ENCODE data around the gene PCGF3.
"Not testable (repeated sequence)": the region's sequence is repeated elsewhere in the genome, so short reads cannot be mapped to it uniquely, and the experiment has no call there.

PCGF3 gene

DNA sequence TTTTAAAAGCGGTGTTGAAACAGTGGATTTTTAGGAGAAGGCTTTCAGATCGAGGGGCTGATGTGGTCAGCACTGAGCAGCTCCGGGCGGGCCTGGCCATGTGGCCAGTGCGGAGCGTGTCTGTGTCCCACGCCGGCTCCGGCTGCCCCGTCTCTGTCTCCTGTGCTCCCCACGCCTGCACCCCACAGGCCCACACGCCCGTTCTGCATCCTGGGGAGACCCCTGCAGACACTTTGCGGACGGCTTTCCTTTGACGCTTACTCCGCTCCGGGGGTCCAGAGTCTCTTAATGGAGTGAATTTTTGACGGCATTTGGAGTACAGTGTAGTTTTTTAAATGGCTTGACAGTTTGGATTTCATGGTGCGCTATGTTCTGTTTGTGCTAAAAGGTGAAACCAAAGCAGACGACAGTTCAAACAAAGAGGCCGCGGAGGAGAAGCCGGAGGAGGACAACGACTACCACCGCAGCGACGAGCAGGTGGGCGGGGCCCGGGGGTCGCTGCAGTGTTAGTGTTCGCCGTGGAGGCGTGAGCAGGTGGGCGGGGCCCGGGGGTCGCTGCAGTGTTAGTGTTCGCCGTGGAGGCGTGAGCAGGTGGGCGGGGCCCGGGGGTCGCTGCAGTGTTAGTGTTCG, 38.7 kb downstream of the PCGF3 start:
- peaks cover 14% of the 10 kb centered on the region for H3K36me3 ChIP-seq (ENCODE audit: control insufficient read depth, insufficient read depth, low read length)
- WGBS (ENCODE audit: insufficient coverage, insufficient read length), result no CpG with 5 or more reads among the region's 44 CpGs

DNA sequence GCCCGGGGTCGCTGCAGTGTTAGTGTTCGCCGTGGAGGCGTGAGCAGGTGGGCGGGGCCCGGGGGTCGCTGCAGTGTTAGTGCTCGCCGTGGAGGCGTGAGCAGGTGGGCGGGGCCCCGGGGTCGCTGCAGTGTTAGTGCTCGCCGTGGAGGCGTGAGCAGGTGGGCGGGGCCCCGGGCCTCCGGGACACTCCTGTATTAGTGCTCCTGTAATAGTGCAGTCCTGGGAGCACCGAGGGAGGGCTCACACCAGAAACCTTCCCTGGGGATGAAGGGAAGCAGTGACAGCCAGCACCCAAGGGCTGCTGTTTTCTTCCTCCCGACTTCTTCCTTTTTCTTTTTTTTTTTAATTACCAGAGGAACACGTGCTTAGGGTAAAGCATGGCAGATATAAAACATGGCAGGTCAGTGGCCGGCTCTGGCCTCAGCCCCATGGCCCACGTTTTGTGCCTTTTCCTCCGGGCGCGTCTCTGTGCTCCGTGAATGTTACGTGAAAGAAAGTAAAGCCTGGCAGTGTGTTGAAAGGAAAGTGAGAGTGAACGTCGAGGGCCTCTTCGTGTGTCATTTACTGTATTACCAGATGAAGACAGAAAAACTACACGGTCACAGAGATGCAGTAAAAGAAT, 42.0 kb downstream of the PCGF3 start:
- no peaks in the 10 kb centered on the region for H3K4me1 ChIP-seq (ENCODE audit: control insufficient read depth, insufficient read depth, low read length)
- H3K27me3 ChIP-seq (ENCODE audit: control insufficient read depth, insufficient read depth, low read length), result no peaks in the 10 kb centered on the region
- no peaks in the 10 kb centered on the region for H3K9me3 ChIP-seq (ENCODE audit: control insufficient read depth, insufficient read depth, low read length)
- H3K36me3 ChIP-seq (ENCODE audit: control insufficient read depth, insufficient read depth, low read length), result peaks cover 14% of the 10 kb centered on the region
- no peak overlapping the region for H3K27ac ChIP-seq (ENCODE audit: low read length)
- H3K4me3 ChIP-seq (ENCODE audit: low read length), result no peak overlapping the region
- WGBS (ENCODE audit: insufficient coverage, insufficient read length), result no CpG with 5 or more reads among the region's 34 CpGs
- DNase-seq (ENCODE audit: low read depth, low spot score), result no peak

More for the DNA sequence above, 38.7 kb downstream of the PCGF3 start:
- Histone ChIP-seq H3K27ac (ENCODE audit: low read length) (no peak overlapping the region), H3K9me3 (ENCODE audit: control insufficient read depth, insufficient read depth, low read length) (no peaks in the 10 kb centered on the region), H3K27me3 (ENCODE audit: control insufficient read depth, insufficient read depth, low read length) (no peaks in the 10 kb centered on the region), H3K4me3 (ENCODE audit: low read length) (no peak overlapping the region), H3K4me1 (ENCODE audit: control insufficient read depth, insufficient read depth, low read length) (no peaks in the 10 kb centered on the region)
- DNase-seq (ENCODE audit: low read depth, low spot score), result no peak

DNA sequence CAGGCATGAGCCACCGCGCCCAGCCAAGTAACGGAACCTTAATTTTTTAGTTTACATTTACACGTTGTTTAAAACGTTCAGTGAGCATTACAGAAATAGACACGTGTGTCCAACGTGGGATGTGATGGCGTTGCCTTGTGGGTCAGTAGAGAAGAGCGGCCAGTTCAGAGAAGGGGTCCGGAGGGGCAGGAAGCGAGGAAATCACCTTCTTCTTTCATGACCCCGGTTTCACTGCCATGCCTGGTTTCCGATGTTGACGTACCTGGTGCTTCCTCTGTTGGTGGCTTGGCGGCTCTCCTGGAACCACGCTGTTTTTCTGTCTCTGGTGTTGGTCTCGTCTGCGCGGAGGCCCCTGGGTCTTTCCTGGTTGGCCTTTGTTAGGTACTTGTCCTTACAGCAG, 42.8 kb downstream of the PCGF3 start:
- WGBS (ENCODE audit: insufficient coverage, insufficient read length), result no CpG with 5 or more reads among the region's 19 CpGs
- Histone ChIP-seq H3K4me1 (ENCODE audit: control insufficient read depth, insufficient read depth, low read length) (no peaks in the 10 kb centered on the region), H3K36me3 (ENCODE audit: control insufficient read depth, insufficient read depth, low read length) (peaks cover 14% of the 10 kb centered on the region), H3K27me3 (ENCODE audit: control insufficient read depth, insufficient read depth, low read length) (no peaks in the 10 kb centered on the region), H3K9me3 (ENCODE audit: control insufficient read depth, insufficient read depth, low read length) (no peaks in the 10 kb centered on the region), H3K27ac (ENCODE audit: low read length) (no peak overlapping the region), H3K4me3 (ENCODE audit: low read length) (no peak overlapping the region)
- DNase-seq (ENCODE audit: low read depth, low spot score), result no peak

DNA sequence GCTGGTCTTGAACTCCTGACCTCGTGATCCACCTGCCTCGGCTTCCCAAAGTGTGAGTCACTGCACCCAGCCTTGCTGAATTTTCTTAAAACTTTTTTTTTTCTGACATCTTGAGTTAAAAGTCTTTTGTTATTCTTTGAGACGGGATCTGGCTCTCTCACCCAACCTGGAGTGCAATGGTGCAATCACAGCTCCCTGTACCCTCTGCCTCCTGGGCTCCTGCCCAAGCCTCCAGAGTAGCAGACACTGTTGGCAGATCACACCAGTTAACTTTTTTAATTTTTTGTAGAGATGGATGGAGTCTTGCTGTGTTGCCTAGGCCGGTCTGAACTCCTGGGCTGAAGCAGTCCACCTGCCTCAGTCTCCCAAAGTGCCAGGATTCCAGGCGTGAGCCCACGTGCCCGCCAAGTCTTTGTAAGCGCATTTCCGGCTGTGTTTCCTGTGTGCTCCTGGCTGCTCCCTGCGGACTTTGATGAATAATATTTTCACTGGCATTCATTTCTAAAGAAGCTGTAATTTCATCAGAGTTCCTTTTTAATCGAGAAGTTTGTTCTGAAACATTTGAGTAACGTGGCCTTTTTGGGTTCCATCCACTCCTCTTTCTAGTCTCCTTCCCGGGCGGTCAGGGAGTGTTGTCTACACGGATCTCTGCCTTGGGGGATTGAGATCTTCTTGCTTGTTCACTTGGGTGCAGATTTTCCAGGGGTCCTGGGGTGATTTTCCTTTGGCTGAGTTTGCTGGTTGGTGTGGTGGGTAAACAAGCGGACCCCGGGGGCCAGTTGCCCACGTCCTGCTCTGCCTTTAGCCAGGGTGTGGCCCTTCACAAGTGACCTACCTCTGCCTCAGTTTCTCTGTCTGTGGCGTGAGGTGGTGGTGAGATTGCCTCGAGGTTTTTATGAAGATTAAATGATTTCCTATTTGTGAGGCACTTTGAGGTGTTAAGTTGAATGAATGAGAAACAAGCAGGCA, 44.4 kb downstream of the PCGF3 start:
- H3K36me3 ChIP-seq (ENCODE audit: control insufficient read depth, insufficient read depth, low read length), result peaks cover 10% of the 10 kb centered on the region
- no peak for DNase-seq (ENCODE audit: low read depth, low spot score)
- no peaks in the 10 kb centered on the region for H3K9me3 ChIP-seq (ENCODE audit: control insufficient read depth, insufficient read depth, low read length)
- H3K4me3 ChIP-seq (ENCODE audit: low read length), result no peak overlapping the region
- no peaks in the 10 kb centered on the region for H3K4me1 ChIP-seq (ENCODE audit: control insufficient read depth, insufficient read depth, low read length)
- no peaks in the 10 kb centered on the region for H3K27me3 ChIP-seq (ENCODE audit: control insufficient read depth, insufficient read depth, low read length)
- WGBS (ENCODE audit: insufficient coverage, insufficient read length), result no CpG with 5 or more reads among the region's 20 CpGs
- H3K27ac ChIP-seq (ENCODE audit: low read length), result no peak overlapping the region

- no peak for DNase-seq (ENCODE audit: low read depth, low spot score)
- WGBS (ENCODE audit: insufficient coverage, insufficient read length), result no CpG with 5 or more reads among the region's 15 CpGs
- peaks cover 10% of the 10 kb centered on the region for H3K36me3 ChIP-seq (ENCODE audit: control insufficient read depth, insufficient read depth, low read length)
Measured at GRCh38 chr4:751676-752075, 46.0 kb downstream of the PCGF3 start.

DNA sequence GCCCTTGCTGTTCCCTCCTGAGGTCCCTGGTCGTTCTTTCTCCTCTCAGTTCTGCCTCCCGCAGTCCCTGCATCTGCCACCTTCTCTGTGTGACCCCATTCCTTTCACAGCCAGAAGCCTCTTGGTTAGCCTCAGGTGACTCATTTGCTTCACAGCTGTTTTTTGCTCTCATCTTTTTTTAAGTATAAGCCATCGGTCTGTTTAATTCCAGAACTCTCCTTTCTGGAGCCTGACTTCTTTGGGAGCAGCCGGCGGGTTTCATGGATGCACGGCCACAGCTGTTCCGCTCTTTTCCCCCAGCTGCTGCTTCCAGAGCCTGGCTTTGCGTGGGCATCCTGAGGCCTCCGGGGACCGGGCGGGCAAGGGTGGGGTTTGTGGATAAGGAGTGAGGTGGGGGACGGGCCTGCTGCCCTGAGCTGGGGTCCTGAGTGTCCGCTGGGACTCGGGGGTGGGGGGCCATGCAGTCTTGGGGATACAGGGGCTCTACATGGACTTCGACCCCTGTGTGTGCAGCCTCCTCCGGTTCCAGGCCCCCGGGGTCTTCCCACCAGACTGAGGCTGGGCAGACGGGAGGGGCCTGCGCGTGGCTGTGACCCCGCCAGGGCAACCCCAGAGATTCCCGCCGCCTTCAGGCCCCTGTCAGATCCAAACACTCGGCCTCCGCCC, 46.7 kb downstream of the PCGF3 start:
- Histone ChIP-seq H3K36me3 (ENCODE audit: control insufficient read depth, insufficient read depth, low read length) (peaks cover 11% of the 10 kb centered on the region), H3K4me1 (ENCODE audit: control insufficient read depth, insufficient read depth, low read length) (no peaks in the 10 kb centered on the region), H3K4me3 (ENCODE audit: low read length) (no peak overlapping the region), H3K9me3 (ENCODE audit: control insufficient read depth, insufficient read depth, low read length) (no peaks in the 10 kb centered on the region), H3K27me3 (ENCODE audit: control insufficient read depth, insufficient read depth, low read length) (no peaks in the 10 kb centered on the region), H3K27ac (ENCODE audit: low read length) (no peak overlapping the region)
- no peak for DNase-seq (ENCODE audit: low read depth, low spot score)
- no CpG with 5 or more reads among the region's 25 CpGs for WGBS (ENCODE audit: insufficient coverage, insufficient read length)

More at GRCh38 chr4:751676-752075, 46.0 kb downstream of the PCGF3 start:
- no peak overlapping the region for H3K4me3 ChIP-seq (ENCODE audit: low read length)
- no peak overlapping the region for H3K27ac ChIP-seq (ENCODE audit: low read length)
- H3K9me3 ChIP-seq (ENCODE audit: control insufficient read depth, insufficient read depth, low read length), result no peaks in the 10 kb centered on the region
- no peaks in the 10 kb centered on the region for H3K4me1 ChIP-seq (ENCODE audit: control insufficient read depth, insufficient read depth, low read length)
- no peaks in the 10 kb centered on the region for H3K27me3 ChIP-seq (ENCODE audit: control insufficient read depth, insufficient read depth, low read length)

DNA sequence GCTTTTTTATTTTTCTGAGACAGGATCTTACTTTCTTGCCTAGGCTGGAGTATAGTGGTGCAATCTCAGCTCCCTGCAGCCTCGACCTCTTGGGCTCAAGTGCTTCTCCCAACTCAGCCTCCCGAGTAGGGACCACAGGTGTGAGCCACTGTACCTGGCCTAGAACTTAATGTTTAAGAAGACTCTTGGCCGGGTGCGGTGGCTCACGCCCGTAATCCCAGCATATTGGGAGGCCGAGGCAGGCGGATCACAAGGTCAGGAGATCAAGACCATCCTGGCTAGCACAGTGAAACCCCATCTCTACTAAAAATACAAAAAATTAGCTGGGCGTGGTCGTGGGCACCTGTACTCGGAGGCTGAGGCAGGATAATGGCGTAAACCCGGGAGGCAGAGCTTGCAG, 47.6 kb downstream of the PCGF3 start:
- H3K27me3 ChIP-seq (ENCODE audit: control insufficient read depth, insufficient read depth, low read length); DNase-seq (ENCODE audit: low read depth, low spot score); H3K4me1 ChIP-seq (ENCODE audit: control insufficient read depth, insufficient read depth, low read length); H3K9me3 ChIP-seq (ENCODE audit: control insufficient read depth, insufficient read depth, low read length); H3K27ac ChIP-seq (ENCODE audit: low read length); H3K4me3 ChIP-seq (ENCODE audit: low read length); H3K36me3 ChIP-seq (ENCODE audit: control insufficient read depth, insufficient read depth, low read length): not testable (repeated sequence)
- WGBS (ENCODE audit: insufficient coverage, insufficient read length), result no CpG with 5 or more reads among the region's 13 CpGs

- no CpG with 5 or more reads among the region's 32 CpGs for WGBS (ENCODE audit: insufficient coverage, insufficient read length)
- Histone ChIP-seq H3K9me3 (ENCODE audit: control insufficient read depth, insufficient read depth, low read length) (no peaks in the 10 kb centered on the region), H3K36me3 (ENCODE audit: control insufficient read depth, insufficient read depth, low read length) (peaks cover 5% of the 10 kb centered on the region), H3K27ac (ENCODE audit: low read length) (no peak overlapping the region), H3K4me1 (ENCODE audit: control insufficient read depth, insufficient read depth, low read length) (no peaks in the 10 kb centered on the region), H3K27me3 (ENCODE audit: control insufficient read depth, insufficient read depth, low read length) (no peaks in the 10 kb centered on the region), H3K4me3 (ENCODE audit: low read length) (no peak overlapping the region)
- no peak for DNase-seq (ENCODE audit: low read depth, low spot score)
Measured at GRCh38 chr4:754221-755120, 48.8 kb downstream of the PCGF3 start.

DNA sequence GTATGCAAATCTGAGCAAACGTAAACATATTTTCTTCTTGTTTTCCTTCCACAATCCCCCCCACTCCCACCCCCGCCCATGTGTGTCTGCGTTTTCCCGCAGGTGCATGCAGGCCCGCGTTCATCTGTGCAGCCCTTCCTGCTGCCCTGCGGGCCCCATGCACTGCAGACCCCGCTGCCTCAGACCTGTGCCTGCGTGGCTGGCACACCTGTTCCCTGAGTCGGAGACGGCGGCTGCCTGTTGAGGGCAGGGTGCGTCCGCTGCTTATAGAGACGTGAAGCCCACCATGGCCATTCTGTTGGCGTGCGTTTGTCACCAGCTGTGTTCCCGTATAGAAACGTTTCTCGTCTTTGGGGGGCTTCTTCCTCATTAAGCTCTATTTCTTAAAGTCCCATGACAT, 51.5 kb downstream of the PCGF3 start:
- H3K27ac ChIP-seq (ENCODE audit: low read length), result no peak overlapping the region
- no peak for DNase-seq (ENCODE audit: low read depth, low spot score)
- no peaks in the 10 kb centered on the region for H3K4me1 ChIP-seq (ENCODE audit: control insufficient read depth, insufficient read depth, low read length)
- H3K36me3 ChIP-seq (ENCODE audit: control insufficient read depth, insufficient read depth, low read length), result peaks cover 11% of the 10 kb centered on the region
- no CpG with 5 or more reads among the region's 20 CpGs for WGBS (ENCODE audit: insufficient coverage, insufficient read length)
- no peaks in the 10 kb centered on the region for H3K9me3 ChIP-seq (ENCODE audit: control insufficient read depth, insufficient read depth, low read length)
- no peak overlapping the region for H3K4me3 ChIP-seq (ENCODE audit: low read length)
- H3K27me3 ChIP-seq (ENCODE audit: control insufficient read depth, insufficient read depth, low read length), result no peaks in the 10 kb centered on the region
